GM12878 (cell line): Measurements from ENCODE around the gene HCFC1R1. TPM values are rescaled to one million over a fixed set of nuclear protein-coding genes. Genes with fewer than 3 reads are reported as not detected.

Source experiments
- DPF2 ChIP-seq: fragments of 450-650 bp; IDR thresholded peaks from 2 replicates; pipeline ENCODE4 v1.6.1; 2017; ENCODE audit warnings: mild to moderate bottlenecking
- GATAD2B ChIP-seq: fragments of 450-650 bp; conservative IDR thresholded peaks from 2 replicates; pipeline ENCODE4 v1.6.1; 2017; ENCODE audit warnings: low read depth, mild to moderate bottlenecking, moderate library complexity
- HDAC2 ChIP-seq: fragments of 200-600 bp; sonication (generic); IDR thresholded peaks from 2 replicates; pipeline ENCODE4 v1.6.1; 2017
- IKZF2 ChIP-seq, 2 experiments: fragments of 450-650 bp; IDR thresholded peaks; 2 replicates each; pipeline ENCODE4 v1.6.1; 2017; ENCODE audit warnings: mild to moderate bottlenecking in 2 of 2, moderate library complexity in 2 of 2
- LARP7 ChIP-seq: fragments of 450-650 bp; IDR thresholded peaks from 2 replicates; pipeline ENCODE4 v1.6.1; 2017; ENCODE audit warnings: mild to moderate bottlenecking
- NFIC ChIP-seq: IDR thresholded peaks from 2 replicates; pipeline ENCODE4 v1.6.1; 2012; ENCODE audit warnings: low read depth, mild to moderate bottlenecking, inconsistent platforms, low read length, moderate library complexity
- NR2F1 ChIP-seq: fragments of 450-650 bp; conservative IDR thresholded peaks from 2 replicates; pipeline ENCODE4 v1.6.1; 2017; ENCODE audit warnings: mild to moderate bottlenecking
- POLR2AphosphoS5 ChIP-seq: IDR thresholded peaks from 2 replicates; pipeline ENCODE4 v1.6.1; 2011; ENCODE audit warnings: mild to moderate bottlenecking, low read length, inconsistent platforms
- POU2F2 ChIP-seq: IDR thresholded peaks from 3 replicates; pipeline ENCODE4 v1.6.1; 2011; ENCODE audit warnings: low read depth, mild to moderate bottlenecking, low read length, borderline replicate concordance
- RAD21 ChIP-seq: IDR thresholded peaks from 2 replicates; pipeline ENCODE4 v1.6.1; 2011; ENCODE audit warnings: mild to moderate bottlenecking, low read depth, low read length, moderate library complexity; ENCODE audit not compliant: insufficient read depth
- RBBP5 ChIP-seq: fragments of 200-600 bp; sonication (generic); conservative IDR thresholded peaks from 2 replicates; pipeline ENCODE4 v1.6.1; 2016
- SIN3A ChIP-seq: IDR thresholded peaks from 2 replicates; pipeline ENCODE4 v1.6.1; 2012; ENCODE audit warnings: low read depth, low read length, improper control_type of control experiment
- SMAD1 ChIP-seq: fragments of 450-650 bp; IDR thresholded peaks from 2 replicates; pipeline ENCODE4 v1.6.1; 2018; ENCODE audit warnings: mild to moderate bottlenecking, low read depth; ENCODE audit not compliant: partially characterized antibody
- SMC3 ChIP-seq: IDR thresholded peaks from 2 replicates; pipeline ENCODE4 v1.6.1; 2011; ENCODE audit warnings: low read length, improper control_type of control experiment, borderline replicate concordance
- SPI1 ChIP-seq: IDR thresholded peaks from 2 replicates; pipeline ENCODE4 v1.6.1; 2011; ENCODE audit warnings: low read depth, mild to moderate bottlenecking, low read length, moderate library complexity, borderline replicate concordance; ENCODE audit not compliant: insufficient read depth
- STAT1 ChIP-seq: fragments of 450-650 bp; conservative IDR thresholded peaks from 2 replicates; pipeline ENCODE4 v1.6.1; 2014; ENCODE audit warnings: antibody characterized with exemption, mild to moderate bottlenecking
- STAT3 ChIP-seq: IDR thresholded peaks from 2 replicates; pipeline ENCODE4 v1.6.1; 2011; ENCODE audit warnings: low read depth, low read length, improper control_type of control experiment
- SUPT20H ChIP-seq: IDR thresholded peaks from 2 replicates; pipeline ENCODE4 v1.6.1; 2011; ENCODE audit warnings: low read depth, mild to moderate bottlenecking, low read length, moderate library complexity, borderline replicate concordance; ENCODE audit not compliant: control insufficient read depth
- TARDBP ChIP-seq: IDR thresholded peaks from 2 replicates; pipeline ENCODE4 v1.6.1; 2016; ENCODE audit warnings: borderline replicate concordance
- polyA plus RNA-seq, 11 experiments: library from polyadenylated mRNA; depleted of rRNA in 4 of 11; unstranded in 6 of 11; stranded (reverse) in 5 of 11; fragments of >200 nt; fragmentation: Nextera tagmentation in 4 of 11; fragmentation: Illumina TruSeq in 1 of 11; extraction: Ambion mirVana in 4 of 11; extraction: Trizol in 1 of 11; gene quantifications; 1 replicate in 1 of 11; 2 replicates in 10 of 11; pipeline versions ENCODE4 v1.2.1 to v1.2.3, GENCODE V29; 2011 to 2016; ENCODE audit warnings: inconsistent platforms in 2 of 11, missing spikeins in 2 of 11, low read depth in 1 of 11
- total RNA-seq, 4 experiments: library from RNA; depleted of rRNA in 3 of 4; stranded (reverse); fragments of >200 nt in 3 of 4; fragmentation: Illumina TruSeq in 1 of 4; extraction: Trizol in 1 of 4; gene quantifications; 2 replicates each; pipeline versions ENCODE4 v1.2.1 to v1.2.3, GENCODE V29; 2013 to 2021
- TF ChIP-seq, protein P1 (sequence below): fragments of 450-650 bp; IDR thresholded peaks from 2 replicates; pipeline ENCODE4 v1.6.1; 2018; ENCODE audit warnings: mild to moderate bottlenecking, low read depth, moderate library complexity; ENCODE audit not compliant: partially characterized antibody
- TF ChIP-seq, protein P2 (sequence below): IDR thresholded peaks from 2 replicates; pipeline ENCODE4 v1.6.1; 2011; ENCODE audit warnings: borderline replicate concordance, low read depth, mild to moderate bottlenecking, moderate library complexity, mixed read lengths, low read length; ENCODE audit not compliant: insufficient read depth; ENCODE audit errors: extremely low read length

HCFC1R1 gene
- total and polyA plus RNA-seq, 10 of the 15 experiments (the other 5 are each of a cell fraction or from before 2014, with no cell fraction given) = 2.8 to 42.5 (median 20.4) TPM

DNA sequence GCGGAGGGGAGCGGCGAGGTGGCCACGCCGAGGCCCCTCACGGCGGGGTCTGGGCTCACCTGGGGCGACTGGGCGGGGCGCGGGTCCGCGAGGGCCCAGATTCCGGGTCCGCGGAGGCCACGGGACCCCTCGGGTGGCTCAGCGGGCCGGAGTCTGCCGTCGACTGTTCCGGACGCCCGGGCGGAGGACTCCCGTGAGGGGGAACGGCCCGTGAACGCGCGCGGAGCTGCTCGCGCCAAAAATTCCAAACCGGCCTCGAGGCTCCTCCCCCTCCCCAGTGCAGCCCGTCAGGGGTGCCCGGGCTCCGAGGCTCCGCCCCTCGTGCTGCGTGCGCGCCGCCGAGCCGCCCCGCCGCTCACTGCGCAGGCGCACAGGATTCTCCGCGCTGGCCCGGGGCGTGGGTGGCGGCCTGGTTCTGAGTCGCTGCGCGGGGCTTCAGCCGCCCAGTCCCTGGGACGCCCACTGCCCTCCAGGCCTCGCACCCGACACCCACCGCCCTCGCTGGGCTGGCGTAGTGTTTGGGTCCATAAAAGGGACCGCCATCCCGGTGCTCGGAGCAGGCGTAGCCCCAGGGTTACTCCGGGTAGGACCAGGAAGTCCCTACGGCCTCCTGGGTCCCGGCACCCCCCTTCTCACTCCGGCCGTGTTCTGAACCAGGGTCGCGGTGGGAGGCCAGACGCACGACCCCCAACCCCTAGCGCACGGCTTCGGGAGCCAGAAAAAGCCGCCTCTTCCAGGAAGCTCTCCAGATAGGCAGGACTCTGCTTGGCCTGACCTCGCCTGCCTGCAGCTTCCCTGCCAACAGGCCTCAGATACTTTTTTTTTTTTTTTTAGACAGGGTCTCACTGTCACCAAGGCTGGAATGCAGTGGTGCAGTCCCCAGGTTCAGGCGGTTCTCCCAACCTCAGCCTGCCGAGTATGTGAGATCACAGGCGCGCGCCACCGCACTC lies 43.2 kb downstream of the HCFC1R1 start, which contains the start of gene PKMYT1 (continued):
- TF ChIP-seq SMAD1 = no peak
- no peak for TF ChIP-seq SPI1
- TF ChIP-seq LARP7 = peak; percentile 93
- TF ChIP-seq NFIC = no peak
- no peak for TF ChIP-seq SUPT20H
- TF ChIP-seq POU2F2 = peak; percentile 52; the same call in 1 of the 3 replicates
- TF ChIP-seq STAT3 = no peak
- TF ChIP-seq, protein P1, sequence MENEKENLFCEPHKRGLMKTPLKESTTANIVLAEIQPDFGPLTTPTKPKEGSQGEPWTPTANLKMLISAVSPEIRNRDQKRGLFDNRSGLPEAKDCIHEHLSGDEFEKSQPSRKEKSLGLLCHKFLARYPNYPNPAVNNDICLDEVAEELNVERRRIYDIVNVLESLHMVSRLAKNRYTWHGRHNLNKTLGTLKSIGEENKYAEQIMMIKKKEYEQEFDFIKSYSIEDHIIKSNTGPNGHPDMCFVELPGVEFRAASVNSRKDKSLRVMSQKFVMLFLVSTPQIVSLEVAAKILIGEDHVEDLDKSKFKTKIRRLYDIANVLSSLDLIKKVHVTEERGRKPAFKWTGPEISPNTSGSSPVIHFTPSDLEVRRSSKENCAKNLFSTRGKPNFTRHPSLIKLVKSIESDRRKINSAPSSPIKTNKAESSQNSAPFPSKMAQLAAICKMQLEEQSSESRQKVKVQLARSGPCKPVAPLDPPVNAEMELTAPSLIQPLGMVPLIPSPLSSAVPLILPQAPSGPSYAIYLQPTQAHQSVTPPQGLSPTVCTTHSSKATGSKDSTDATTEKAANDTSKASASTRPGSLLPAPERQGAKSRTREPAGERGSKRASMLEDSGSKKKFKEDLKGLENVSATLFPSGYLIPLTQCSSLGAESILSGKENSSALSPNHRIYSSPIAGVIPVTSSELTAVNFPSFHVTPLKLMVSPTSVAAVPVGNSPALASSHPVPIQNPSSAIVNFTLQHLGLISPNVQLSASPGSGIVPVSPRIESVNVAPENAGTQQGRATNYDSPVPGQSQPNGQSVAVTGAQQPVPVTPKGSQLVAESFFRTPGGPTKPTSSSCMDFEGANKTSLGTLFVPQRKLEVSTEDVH = no peak
- TF ChIP-seq, protein P2, sequence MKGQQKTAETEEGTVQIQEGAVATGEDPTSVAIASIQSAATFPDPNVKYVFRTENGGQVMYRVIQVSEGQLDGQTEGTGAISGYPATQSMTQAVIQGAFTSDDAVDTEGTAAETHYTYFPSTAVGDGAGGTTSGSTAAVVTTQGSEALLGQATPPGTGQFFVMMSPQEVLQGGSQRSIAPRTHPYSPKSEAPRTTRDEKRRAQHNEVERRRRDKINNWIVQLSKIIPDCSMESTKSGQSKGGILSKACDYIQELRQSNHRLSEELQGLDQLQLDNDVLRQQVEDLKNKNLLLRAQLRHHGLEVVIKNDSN = no peak
- TF ChIP-seq IKZF2 (IDR thresholded peaks at IDR 0.05) = no peak
- TF ChIP-seq RAD21 = no peak
- no peak for TF ChIP-seq SMC3
- peak; percentile 89 for TF ChIP-seq SIN3A
- no peak for TF ChIP-seq RBBP5
- peak; percentile 86; the same call in 1 of the 2 replicates for TF ChIP-seq STAT1
- TF ChIP-seq POLR2AphosphoS5 = peak; percentile 87
- TF ChIP-seq NR2F1 = peak; percentile 65
- no peak for TF ChIP-seq TARDBP
- peak; percentile 67; the same call in 1 of the 2 replicates for TF ChIP-seq DPF2
- no peak for TF ChIP-seq HDAC2
- TF ChIP-seq GATAD2B = peak; percentile 92
